Measurements from ENCODE around the gene VWA5A. TPM values are rescaled to one million over a fixed set of nuclear protein-coding genes. Genes with fewer than 3 reads are reported as not detected.
"Not testable (repeated sequence)": the region's sequence is repeated elsewhere in the genome, so short reads cannot be mapped to it uniquely, and the experiment has no call there.

VWA5A gene
- total RNA-seq, 1 donor from 2014 or later, result 2.8 TPM

DNA sequence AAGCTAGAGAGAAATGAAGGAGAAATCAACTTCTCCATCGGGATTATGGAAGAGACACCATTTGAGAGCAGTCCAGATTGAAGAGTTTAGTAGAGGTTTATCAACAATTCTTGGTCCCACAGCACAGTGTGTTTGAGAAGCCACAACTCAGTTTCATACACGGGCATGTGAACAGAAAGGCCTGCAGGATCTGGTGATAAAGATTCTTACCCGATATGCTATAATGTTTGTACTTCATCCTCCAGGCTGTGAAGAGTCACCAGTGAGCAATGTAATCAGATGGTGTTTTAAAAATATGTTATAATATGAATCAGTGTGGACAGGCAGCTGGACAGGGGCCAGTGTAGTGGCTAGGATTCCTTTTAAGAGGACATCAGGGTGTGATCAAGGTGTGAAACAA lies 29.7 kb upstream of the VWA5A start:
- no peak for DNase-seq
- no peak for ATAC-seq
- intact Hi-C loops (cut with micrococcal nuclease), result no loop called here

DNA sequence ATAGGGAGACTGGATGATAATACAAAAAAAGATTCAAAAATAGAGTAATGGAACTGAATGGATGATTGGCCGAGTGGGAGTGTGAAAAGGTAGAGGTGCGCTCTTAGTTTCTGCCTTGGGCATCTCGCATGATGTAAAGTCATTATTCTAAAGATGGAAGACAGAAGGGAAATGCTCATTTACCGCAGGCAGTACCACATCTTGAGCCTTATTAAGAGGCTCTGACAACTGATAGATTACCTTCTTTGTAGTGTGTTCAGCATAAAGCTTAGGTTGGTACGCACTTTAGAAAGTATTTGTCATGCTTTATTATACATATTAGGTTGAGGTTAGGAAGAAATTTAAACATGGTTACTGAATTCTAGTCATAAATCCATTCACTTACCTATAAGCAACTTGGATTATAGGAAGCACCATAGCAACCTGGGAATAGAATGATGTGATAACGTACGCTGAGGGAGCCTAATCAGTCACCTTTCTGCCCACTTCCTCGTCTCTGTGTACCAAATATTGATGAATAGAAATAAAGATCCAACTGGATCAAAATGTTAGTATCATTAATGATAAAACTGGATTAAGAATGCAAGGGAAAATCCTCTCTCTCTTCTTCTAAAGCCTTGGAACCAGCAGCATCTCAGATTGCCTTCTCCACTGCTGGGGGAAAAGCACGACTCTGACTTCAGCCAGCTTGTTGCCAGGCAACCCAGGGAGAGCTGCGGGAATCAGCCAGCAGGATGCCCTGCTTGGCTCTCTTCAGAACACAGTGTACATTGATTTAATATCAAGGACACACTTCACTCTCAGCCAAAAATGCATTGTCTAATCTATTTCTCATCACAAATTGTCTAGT lies 29.0 kb upstream of the VWA5A start:
- no peak for DNase-seq
- intact Hi-C loops (cut with micrococcal nuclease), result no loop called here
- ATAC-seq, result no peak

DNA sequence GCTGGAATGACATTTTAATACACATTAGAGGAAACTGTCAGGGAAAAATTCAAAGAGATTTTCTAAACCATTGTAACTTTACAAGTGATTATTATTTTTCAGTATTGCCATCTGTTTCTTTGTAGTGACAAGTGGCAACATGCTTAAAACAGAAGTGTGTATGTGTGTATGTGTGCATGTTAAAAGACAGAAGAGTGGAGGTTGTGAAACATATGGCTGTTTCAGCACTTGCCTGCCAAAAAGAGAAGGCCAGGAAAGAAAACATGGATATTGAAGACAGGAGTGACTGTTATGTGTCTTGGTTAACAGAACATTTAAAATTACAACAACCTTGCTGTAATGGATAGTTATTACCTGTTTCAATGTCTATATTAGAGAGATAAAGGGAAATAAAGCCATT lies 24.3 kb upstream of the VWA5A start:
- no peak for ATAC-seq
- intact Hi-C loops (cut with micrococcal nuclease), result no loop called here

DNA sequence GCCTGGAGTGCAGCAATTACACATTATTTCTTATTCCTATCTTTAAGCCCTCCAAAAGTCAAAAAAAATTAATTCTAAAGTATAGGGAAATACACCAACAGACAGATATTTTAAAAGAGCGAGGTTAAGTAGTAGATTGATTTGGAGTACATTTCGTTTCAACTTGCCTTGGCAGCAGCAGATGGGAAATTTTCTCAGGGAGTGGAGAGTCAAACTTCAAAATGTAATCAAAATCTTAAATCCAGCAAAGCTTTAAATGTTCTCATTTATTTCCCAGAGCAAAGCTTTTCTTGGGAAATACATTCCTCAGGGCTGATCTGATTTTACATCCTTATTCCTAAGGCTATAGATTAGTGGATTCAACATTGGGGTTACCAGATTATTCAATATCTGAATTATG lies 21.9 kb upstream of the VWA5A start:
- ATAC-seq, result no peak
- no peak for DNase-seq
- intact Hi-C loops (cut with micrococcal nuclease), result no loop called here

More for the DNA sequence above, 24.3 kb upstream of the VWA5A start:
- no peak for DNase-seq

DNA sequence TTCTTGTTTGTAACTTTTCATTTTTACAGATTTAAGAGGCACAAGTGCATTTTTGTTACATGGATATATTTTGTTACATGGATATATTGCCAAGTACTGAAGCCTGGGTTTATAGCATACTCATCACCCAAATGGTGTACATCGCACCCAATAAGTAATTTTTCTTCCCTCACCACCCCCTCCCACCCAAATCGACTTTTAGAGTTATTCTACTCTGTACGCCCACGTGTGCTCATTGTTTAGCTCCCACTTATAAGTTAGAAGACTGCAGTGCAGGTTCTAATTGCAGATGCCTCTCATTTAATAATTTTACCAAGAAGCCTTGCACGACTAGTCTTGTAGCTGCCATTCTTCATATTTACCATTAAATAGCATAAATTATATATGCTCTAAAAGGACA lies 20.5 kb upstream of the VWA5A start:
- intact Hi-C loops (cut with micrococcal nuclease), result no loop called here
- ATAC-seq (no peak), DNase-seq (no peak)

DNA sequence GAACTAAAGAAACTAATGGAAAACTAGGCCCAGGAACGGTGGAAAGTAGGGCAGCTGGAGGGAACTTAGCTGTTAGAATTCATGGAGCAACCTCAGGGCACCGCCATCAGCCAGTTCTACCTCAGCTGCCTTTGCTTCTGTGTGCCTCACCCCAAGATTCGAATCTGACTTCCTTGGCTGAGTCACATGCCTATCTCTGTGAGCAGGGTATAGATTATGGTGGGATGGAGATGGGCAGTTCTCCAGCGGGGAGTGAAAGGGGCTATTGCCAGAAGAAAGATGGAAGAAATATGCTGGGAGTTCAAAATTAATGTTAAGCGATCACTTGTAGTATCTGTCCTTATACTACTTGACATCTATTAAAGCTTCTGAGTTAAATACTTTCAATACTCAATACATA lies 18.9 kb upstream of the VWA5A start:
- DNase-seq (no peak), ATAC-seq (no peak)
- intact Hi-C loops (cut with micrococcal nuclease), result no loop called here

DNA sequence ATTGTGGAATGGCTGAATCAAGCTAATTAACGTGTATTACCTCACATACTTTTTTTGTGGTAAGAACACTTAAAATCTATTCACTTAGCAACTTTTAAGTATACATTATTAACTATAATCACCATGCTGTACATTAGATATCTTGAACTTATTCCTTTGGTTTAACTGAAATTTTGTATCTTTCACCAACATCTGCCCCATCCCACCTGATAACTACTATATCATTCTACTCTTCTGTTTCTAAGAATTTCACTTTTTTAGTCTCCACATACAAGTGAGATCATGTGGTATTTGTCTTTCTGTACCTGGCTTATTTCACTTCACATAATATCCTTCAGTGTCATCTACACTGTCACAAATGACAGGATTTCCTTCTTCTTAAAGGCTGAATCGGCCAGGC lies 17.1 kb upstream of the VWA5A start:
- no peak for ATAC-seq
- intact Hi-C loops (cut with micrococcal nuclease), result no loop called here

DNA sequence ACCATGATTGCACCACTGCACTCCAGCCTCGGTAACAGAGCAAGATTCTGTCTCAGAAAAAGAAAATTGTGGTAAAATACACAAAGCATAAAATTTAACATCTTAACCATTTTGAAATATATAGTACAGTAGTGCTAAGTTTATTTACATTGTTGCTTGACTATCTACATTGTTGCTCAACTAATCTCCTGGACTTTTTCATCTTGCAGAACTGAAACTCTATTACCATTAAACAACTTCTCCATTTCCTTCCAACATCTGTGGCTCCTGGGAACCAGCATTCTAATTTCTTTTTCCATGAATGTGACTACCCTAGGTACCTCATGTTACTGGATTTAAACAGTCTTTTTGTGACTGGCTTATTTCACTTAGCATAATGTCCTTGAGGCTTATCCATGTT lies 13.5 kb upstream of the VWA5A start:
- no peak for ATAC-seq
- DNase-seq, result no peak
- intact Hi-C loops (cut with micrococcal nuclease), result no loop called here

More for the DNA sequence above, 17.1 kb upstream of the VWA5A start:
- no peak for DNase-seq

DNA sequence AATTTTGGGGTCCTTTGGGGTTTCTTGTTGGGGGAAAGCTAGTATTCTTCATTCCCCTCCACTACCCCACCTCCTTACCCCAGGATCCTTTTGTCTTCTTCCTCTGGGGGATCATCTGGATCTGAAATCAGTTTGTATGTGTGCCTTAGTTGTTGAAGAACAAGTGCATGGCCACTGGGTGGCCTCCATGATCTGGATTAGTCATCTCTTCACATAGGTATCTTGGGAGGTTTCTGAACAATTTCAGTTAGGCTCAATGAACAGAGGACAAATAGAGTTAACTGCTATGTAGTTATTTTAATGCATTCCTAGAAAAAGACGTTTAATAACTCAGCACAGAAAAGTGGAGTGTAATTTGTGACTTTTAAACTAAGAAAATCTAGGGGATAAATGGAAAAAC lies 7.1 kb upstream of the VWA5A start:
- ATAC-seq, result no peak
- DNase-seq, result no peak
- intact Hi-C loops (cut with micrococcal nuclease), result no loop called here

DNA sequence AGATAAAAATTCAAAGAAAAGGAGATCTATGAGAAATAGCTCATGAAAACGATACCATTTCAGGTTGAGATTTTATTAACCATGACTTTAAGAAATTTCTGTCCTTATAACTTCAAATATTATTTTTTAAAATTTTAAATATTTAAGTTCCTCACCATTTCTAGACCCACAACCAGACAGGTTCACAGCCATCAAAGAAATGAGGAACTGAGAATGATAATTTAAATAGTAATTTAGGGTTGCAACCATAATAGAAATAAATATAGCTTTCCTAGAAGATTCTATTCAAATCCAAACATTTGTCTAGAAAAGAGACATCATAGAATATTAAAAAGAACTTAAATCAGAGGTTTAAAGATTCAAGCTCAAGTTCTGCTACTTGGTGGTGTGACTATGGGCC lies 5.9 kb upstream of the VWA5A start:
- intact Hi-C loops (cut with micrococcal nuclease), result no loop called here
- ATAC-seq (no peak), DNase-seq (no peak)

DNA sequence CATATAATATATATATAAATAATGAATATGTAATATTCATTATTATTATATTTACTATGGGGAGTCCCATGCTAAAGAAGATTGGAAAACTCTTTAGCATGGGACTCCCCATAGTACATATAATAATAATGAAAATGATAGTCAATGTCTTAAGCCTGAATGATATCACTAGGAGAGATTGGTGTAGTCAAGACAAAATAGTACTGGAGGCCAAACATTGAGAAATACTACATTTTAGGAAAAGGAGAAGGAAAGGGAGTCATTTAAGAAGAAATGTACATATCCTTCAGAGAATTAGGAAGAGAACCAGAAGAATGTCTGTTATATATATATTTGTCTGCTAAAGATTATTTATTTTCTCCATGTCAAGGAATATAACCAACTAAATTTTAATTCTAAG lies 5.0 kb upstream of the VWA5A start:
- ATAC-seq (no peak), DNase-seq (no peak)
- intact Hi-C loops (cut with micrococcal nuclease), result no loop called here

DNA sequence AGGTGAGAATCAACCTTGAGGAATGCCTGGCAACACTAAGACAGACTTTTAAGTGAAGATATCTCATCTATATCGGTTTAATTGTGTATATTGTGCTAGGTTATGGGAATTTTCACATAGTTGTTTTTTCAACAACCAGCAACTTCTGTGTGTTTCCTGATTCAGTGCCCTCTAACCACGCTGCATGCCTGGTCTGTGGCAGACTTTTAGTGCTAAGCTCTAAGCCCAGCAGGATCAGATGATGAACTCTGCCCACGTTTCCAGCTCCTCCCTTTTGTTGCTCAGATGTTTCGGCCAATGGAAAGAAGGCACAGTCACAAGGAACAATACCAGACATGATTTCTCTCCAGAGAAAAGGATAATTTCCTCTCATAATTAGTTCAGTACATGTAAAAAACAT lies 1.4 kb upstream of the VWA5A start:
- intact Hi-C loops (cut with micrococcal nuclease), result no loop called here
- ATAC-seq (no peak), DNase-seq (no peak)

DNA sequence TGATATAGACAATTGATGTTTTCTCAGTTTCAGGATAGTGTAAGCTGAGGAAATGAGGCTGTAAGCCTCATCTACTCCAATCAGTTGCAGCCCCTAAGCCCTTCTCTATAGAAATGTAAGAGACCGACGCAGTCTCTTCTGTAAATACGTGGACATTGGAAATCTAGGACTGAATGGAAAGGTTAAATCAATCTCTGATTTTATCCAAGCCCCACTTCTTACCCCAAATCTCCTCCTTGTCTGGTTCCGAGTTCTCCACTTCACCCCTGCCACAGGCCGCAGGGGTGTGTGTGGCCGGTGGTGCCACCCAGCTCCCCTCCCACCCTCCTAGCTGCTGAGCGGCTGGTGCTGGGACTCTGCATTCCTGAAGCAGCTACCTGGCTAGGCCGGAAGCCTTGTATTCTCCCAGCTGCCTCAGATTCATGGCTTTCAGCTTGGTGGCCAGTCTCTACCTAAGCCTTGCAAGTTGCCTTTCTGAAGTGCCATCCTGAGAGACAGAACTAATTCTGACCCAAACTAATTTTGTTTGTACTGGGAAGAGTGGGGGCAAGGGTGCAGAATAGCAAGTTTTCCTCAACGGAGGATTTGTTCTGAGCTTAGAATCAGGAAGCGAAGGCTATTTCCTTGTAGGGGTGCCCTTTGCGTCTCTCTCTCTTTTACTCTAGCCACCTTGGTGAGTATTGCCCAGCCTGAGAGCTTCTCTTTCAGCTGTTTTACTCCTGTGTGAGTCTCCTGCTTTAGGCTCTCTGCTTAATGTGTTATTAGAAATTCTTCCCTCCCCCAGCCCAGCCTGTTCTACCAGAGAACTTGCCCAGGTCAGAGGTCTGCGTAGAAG lies 749 bp downstream of the VWA5A start:
- ATAC-seq, result peak; percentile 63
- DNase-seq, result peak; percentile 32

DNA sequence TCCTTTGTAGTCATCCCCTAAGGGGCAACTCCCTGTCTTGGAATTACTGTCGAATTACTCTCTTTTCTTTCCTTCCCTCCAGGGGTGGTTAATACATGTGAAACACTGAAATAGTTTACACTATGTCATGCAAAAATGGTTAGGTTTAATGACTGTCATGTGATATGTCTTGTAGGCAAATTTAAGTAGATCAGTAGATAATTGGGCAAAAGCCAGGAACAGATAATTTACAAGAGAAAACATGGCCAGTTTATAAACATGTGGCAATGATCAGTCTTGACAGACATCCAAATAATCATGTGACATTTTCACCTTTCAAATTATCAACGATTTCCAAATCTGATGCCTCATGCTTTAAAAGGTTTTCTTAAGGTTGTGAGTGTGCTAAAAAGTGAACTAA lies 3.9 kb downstream of the VWA5A start:
- intact Hi-C loops (cut with micrococcal nuclease), result no loop called here
- DNase-seq (no peak), ATAC-seq (no peak)

More for the DNA sequence above, 749 bp downstream of the VWA5A start:
- intact Hi-C loops (cut with micrococcal nuclease), result no loop called here

DNA sequence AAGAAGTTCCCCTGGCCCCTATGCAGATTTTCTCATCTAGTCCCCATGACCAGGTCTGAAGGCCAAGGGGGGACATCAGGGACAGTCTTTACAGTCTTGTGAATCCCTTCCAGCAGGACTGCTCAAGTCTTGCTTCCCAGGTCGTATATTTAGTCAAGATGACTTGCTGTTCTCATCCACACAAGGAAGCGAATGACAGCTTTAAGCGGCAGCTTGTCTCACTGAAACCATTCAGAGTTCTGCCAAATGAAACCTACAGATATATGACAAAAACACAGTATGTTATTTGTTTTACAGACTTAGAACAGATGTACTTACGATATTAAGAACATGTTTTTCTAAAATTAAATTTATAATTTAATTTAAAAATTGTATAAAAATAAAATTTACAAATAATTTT lies 5.6 kb downstream of the VWA5A start:
- DNase-seq (no peak), ATAC-seq (no peak)
- intact Hi-C loops (cut with micrococcal nuclease), result no loop called here

DNA sequence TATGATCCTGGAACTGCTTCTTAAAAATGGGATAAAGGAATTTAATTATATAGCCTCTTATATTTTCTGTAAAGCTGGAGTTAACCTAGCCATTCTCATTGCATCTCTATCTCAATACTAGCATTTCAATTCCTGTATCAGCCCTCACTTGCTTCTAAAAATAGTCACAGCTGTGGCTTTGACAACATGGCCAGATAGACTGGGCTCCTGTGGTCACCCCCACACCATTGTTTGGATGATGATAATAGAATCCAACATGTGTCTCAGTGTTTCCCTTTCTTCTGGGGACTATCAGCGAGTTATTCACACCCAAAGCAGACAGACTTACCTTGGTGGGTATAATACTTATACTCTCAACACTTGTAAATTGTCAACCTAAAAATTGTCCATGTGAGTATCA lies 6.9 kb downstream of the VWA5A start:
- no peak for DNase-seq
- intact Hi-C loops (cut with micrococcal nuclease), result no loop called here
- ATAC-seq, result no peak

DNA sequence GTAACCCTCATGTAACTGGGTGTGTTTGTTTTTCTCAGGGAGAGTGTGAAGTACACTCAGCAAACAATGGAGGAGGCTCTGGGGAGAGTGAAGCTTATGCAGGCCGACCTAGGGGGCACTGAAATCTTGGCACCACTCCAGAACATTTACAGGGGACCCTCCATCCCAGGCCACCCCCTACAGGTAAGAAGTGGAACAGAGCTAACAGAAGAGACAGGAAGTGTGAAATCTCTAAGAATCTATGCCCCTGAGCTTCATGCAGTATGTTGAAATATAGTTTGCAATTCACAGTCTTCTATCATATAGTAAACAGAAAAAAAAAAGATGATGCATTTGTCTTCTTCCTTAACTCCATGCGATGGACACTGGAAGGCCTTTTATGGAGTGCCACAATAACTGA lies 8.4 kb downstream of the VWA5A start:
- intact Hi-C loops (cut with micrococcal nuclease), result no loop called here
- DNase-seq, result no peak
- no peak for ATAC-seq

DNA sequence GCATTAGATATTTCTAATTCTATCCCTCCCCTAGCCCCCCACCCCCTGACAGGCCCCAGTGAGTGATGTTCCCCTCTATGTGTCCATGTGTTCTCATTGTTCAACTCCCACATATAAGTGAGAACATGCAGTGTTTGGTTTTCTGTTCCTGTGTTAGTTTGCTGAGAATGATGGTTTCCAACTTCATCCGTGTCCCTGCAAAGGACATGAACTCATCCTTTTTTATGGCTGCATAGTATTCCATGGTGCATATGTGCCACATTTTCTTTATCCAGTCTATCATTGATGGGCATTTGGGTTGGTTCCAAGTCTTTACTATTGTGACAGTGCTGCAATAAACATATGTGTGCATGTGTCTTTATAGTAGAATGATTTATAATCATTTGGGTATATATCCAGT lies 11.9 kb downstream of the VWA5A start:
- intact Hi-C loops (cut with micrococcal nuclease); DNase-seq; ATAC-seq: not testable (repeated sequence)

DNA sequence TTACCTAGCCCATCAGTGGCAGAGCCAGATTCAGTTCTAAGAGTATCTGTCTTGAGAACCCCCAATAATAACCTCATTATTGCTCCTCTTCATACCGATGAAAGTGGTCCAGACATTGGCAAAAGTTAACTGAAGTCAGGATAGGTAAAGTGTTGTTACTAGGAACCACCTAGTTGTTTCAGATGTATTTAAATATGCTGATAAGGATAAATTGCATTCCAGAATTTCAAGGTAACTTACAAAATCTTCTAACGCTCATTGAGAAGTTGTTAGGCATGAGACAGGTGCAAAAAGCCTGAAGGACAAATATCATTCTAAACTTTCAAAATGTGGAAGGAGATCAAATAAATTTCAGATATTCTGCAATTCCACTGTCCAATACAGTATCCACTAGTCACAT lies 27.8 kb downstream of the VWA5A start:
- ATAC-seq (no peak), DNase-seq (no peak)
- intact Hi-C loops (cut with micrococcal nuclease), result no loop called here

DNA sequence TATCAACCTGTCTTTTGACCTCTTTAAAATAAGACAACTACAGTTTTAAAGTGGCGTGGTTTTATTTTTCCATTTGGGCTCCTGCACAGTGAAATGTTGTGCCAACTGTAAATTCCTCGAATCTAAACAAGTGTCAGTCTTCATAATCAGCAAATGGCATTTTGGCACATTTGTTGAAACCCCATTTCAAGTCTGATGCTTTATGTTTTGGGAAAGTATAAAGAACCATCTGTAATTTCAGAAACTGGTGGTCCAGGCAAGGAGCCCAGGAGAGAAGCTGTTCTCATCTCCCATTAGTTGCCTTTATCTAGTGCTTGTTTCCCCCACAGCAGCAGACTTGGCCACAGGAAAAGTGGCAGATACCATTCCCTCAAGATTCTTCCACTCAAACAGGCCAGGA lies 32.7 kb downstream of the VWA5A start:
- DNase-seq, result no peak
- no peak for ATAC-seq
- intact Hi-C loops (cut with micrococcal nuclease), result no loop called here

DNA sequence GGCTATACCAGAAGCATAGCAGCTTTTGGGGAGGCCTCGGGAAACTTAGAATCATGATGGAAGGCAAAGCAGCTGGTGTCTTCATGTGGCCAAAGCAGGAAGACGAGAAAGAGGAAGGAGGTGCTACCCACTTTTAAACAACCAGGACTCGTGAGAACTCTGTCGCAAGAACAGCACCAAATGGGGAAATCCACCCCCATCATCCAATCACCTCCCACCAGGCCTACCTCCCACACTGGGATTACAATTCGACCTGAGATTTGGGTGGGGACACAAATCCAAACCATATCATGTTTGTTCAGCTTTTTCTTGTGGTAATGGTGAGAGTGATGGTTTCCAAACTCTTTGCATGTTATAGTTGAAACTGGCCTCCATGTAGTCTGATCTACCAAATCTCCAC lies 35.4 kb downstream of the VWA5A start:
- DNase-seq (no peak), ATAC-seq (no peak)
- intact Hi-C loops (cut with micrococcal nuclease), result no loop called here
